NCI-H226 (cell line): ENCODE data around the gene PSMG1.
"Not testable (repeated sequence)": the region's sequence is repeated elsewhere in the genome, so short reads cannot be mapped to it uniquely, and the experiment has no call there.

Experiments
- DNase-seq: peaks from one replicate; pipeline ENCODE4 v3.0.0-alpha.2; 2015

Gene PSMG1

GRCh38 chr21:39153842-39154241 lies 29.4 kb downstream of the PSMG1 start:
- DNase-seq, result no peak

- no peak for DNase-seq
Observed at GRCh38 chr21:39153373-39153772, 29.9 kb downstream of the PSMG1 start.

- no peak for DNase-seq
Observed at GRCh38 chr21:39152271-39152670, 31.0 kb downstream of the PSMG1 start.

- no peak for DNase-seq
Observed at GRCh38 chr21:39150877-39151276, 32.4 kb downstream of the PSMG1 start.

- no peak for DNase-seq
Observed at GRCh38 chr21:39150316-39150715, 32.9 kb downstream of the PSMG1 start.

GRCh38 chr21:39149882-39150281 lies 33.4 kb downstream of the PSMG1 start:
- DNase-seq, result no peak

- DNase-seq, result no peak
Observed at GRCh38 chr21:39148975-39149374, 34.3 kb downstream of the PSMG1 start.

GRCh38 chr21:39144191-39144590 lies 39.1 kb downstream of the PSMG1 start:
- no peak for DNase-seq

GRCh38 chr21:39142972-39143371 lies 40.3 kb downstream of the PSMG1 start:
- no peak for DNase-seq

- no peak for DNase-seq
Observed at GRCh38 chr21:39141502-39141901, 41.7 kb downstream of the PSMG1 start.

GRCh38 chr21:39137248-39138178 lies 45.7 kb downstream of the PSMG1 start:
- DNase-seq, result peak; percentile 90

GRCh38 chr21:39136711-39137110 lies 46.5 kb downstream of the PSMG1 start:
- DNase-seq, result no peak

GRCh38 chr21:39136138-39136537 lies 47.1 kb downstream of the PSMG1 start:
- DNase-seq, result not testable (repeated sequence)

GRCh38 chr21:39134288-39134810 lies 48.9 kb downstream of the PSMG1 start:
- no peak for DNase-seq

- DNase-seq, result no peak
Observed at GRCh38 chr21:39132248-39132647, 51.0 kb downstream of the PSMG1 start.

GRCh38 chr21:39131791-39132190 lies 51.5 kb downstream of the PSMG1 start:
- no peak for DNase-seq

- DNase-seq, result no peak
Observed at GRCh38 chr21:39127506-39127905, 55.7 kb downstream of the PSMG1 start.

GRCh38 chr21:39126486-39126806 lies 56.8 kb downstream of the PSMG1 start:
- no peak for DNase-seq

- DNase-seq, result peak; percentile 49
Observed at GRCh38 chr21:39125752-39126485, 57.3 kb downstream of the PSMG1 start.
